OCI-LY3 (cell line): ENCODE data around the gene TRERF1.

Experiments
- H2AFZ ChIP-seq: fragments of 200-600, 300-600 bp; shearing (Covaris generic); 2 replicates; pipeline ENCODE4 v1.6.0; 2014; ENCODE audit warnings: antibody characterized with exemption, low read depth, low read length
- H3K27ac ChIP-seq: fragments of 200-600, 300-600 bp; sonication (generic); 2 replicates; pipeline ENCODE4 v1.5.1; 2014; ENCODE audit warnings: mild to moderate bottlenecking, low read length, moderate library complexity, mixed read lengths
- H3K27me3 ChIP-seq: fragments of 200-600, 300-600 bp; sonication (generic); 2 replicates; pipeline ENCODE4 v1.6.1; 2014; ENCODE audit warnings: low read depth, low read length, mixed read lengths
- H3K36me3 ChIP-seq: fragments of 200-600, 300-600 bp; sonication (generic); replicated peaks from 2 replicates; pipeline ENCODE3; 2014; ENCODE audit warnings: low read depth, low read length, mixed read lengths
- H3K4me1 ChIP-seq: fragments of 300-600, 200-600 bp; sonication (generic); 2 replicates; pipeline ENCODE4 v1.6.1; 2014; ENCODE audit warnings: low read length, mixed read lengths
- H3K4me2 ChIP-seq: fragments of 200-600, 300-600 bp; sonication (generic); 2 replicates; pipeline ENCODE4 v1.6.1; 2014; ENCODE audit warnings: low read length, mixed read lengths
- H3K4me3 ChIP-seq: fragments of 300-600, 200-600 bp; sonication (generic); 2 replicates; pipeline ENCODE4 v1.5.1; 2014; ENCODE audit warnings: antibody characterized with exemption, mild to moderate bottlenecking, low read length, moderate library complexity
- H3K79me2 ChIP-seq: fragments of 300-600, 200-600 bp; shearing (Covaris generic); 2 replicates; pipeline ENCODE4 v1.6.1; 2014; ENCODE audit warnings: mild to moderate bottlenecking, low read length, mixed read lengths
- H3K9ac ChIP-seq: fragments of 300-600, 200-600 bp; shearing (Covaris generic); 2 replicates; pipeline ENCODE4 v1.6.0; 2014; ENCODE audit warnings: mild to moderate bottlenecking, low read length, moderate library complexity
- H3K9me3 ChIP-seq: fragments of 200-600, 300-600 bp; shearing (Covaris generic); 2 replicates; pipeline ENCODE4 v1.6.1; 2014; ENCODE audit warnings: low read length, mixed read lengths; ENCODE audit not compliant: insufficient read depth
- H4K20me1 ChIP-seq: fragments of 200-600, 300-600 bp; sonication (generic); 2 replicates; pipeline ENCODE4 v1.6.1; 2016; ENCODE audit warnings: low read length, mixed read lengths; ENCODE audit not compliant: insufficient read depth
- EZH2phosphoT487 ChIP-seq: fragments of 200-600 bp; shearing (Covaris generic); IDR thresholded peaks from 2 replicates; pipeline ENCODE4 v1.6.1; 2018; ENCODE audit warnings: antibody characterized with exemption, mixed run types, low read depth
- TF ChIP-seq, protein P1 (sequence below): fragments of 200-600, 300-600 bp; sonication (generic); IDR thresholded peaks from 2 replicates; pipeline ENCODE4 v1.5.1; 2014; ENCODE audit warnings: antibody characterized with exemption, low read length, low read depth

TRERF1 gene

DNA sequence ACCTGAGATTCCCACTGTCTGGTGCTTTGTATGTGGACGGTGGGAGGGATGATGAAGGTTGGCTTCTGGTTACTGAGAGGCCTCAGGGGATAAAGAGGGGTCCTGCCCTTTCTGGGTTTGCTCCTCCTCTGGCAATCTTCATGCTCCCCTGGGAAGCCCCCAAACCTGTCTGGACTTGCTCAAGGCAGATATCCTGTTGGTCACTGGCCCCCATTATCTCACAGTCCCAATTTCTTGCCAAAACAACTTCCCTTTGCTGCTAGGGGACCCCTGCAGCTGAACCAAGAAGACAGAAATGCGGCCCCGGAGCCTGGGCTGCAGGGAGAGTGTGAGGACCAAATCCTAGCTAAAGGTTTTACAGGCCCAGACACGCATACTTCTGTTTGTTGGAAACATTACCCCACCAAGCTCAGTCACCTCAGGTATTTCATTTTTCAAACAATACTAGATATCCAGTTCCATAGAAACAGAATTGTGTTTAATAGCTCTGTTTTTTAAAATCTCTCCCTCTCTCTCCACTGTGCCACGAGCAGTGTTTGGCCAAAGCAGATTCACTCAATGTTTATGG is 170.7 kb downstream of the TRERF1 start:
- Histone ChIP-seq H3K4me2 (no peak overlapping the region), H3K79me2 (no peaks in the 10 kb centered on the region; the same call in 1 of the 2 replicates), H3K9me3 (no peaks in the 10 kb centered on the region), H3K36me3 (peaks cover 7% of the 10 kb centered on the region), H3K4me1 (peaks cover 21% of the 10 kb centered on the region), H2AFZ (no peak overlapping the region), H4K20me1 (peaks cover 7% of the 10 kb centered on the region; the same call in 1 of the 2 replicates), H3K4me3 (no peak overlapping the region), H3K9ac (no peak overlapping the region), H3K27ac (no peak overlapping the region), H3K27me3 (no peaks in the 10 kb centered on the region)
- TF ChIP-seq, protein P1, sequence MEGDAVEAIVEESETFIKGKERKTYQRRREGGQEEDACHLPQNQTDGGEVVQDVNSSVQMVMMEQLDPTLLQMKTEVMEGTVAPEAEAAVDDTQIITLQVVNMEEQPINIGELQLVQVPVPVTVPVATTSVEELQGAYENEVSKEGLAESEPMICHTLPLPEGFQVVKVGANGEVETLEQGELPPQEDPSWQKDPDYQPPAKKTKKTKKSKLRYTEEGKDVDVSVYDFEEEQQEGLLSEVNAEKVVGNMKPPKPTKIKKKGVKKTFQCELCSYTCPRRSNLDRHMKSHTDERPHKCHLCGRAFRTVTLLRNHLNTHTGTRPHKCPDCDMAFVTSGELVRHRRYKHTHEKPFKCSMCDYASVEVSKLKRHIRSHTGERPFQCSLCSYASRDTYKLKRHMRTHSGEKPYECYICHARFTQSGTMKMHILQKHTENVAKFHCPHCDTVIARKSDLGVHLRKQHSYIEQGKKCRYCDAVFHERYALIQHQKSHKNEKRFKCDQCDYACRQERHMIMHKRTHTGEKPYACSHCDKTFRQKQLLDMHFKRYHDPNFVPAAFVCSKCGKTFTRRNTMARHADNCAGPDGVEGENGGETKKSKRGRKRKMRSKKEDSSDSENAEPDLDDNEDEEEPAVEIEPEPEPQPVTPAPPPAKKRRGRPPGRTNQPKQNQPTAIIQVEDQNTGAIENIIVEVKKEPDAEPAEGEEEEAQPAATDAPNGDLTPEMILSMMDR: no peak
- no peak for TF ChIP-seq EZH2phosphoT487

DNA sequence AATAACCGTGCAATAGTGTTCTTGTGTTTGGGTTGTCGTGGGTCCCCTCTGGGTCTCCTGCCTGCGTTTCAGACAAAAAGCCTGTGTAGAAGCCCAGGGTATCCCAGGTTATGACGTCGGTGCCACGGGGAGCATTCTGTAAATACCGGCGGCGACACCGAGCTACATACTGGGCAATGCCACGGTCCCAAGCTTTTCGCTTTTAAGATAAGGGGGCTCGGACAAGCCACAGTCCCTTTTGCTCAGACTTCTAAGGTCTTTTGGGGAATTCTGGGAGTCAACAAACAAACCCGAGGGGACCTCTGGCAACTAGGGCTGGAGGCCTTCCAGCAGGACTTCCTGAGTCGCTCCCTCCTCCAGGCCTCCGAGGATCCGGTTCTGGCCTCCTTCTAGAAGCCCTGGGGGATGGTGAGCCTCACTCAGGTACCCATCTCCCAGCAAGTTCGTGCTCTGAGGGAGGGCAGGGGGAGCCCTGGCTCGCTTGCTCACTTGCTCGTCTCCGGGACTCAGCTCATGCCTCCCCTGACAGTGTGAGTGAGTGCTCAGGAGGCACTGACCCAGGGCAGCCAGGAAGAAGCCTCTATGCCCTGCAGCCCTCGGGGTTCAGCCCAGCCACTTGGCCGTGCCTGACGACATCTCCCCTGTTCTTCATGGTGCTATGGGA is 171.6 kb downstream of the TRERF1 start:
- Histone ChIP-seq H3K4me3 (0 out of 2 replicates have a peak overlapping the region, but pooled peaks have one; percentile 17), H2AFZ (no peak overlapping the region), H3K79me2 (no peaks in the 10 kb centered on the region; the same call in 1 of the 2 replicates), H3K9me3 (no peaks in the 10 kb centered on the region), H3K27me3 (no peaks in the 10 kb centered on the region), H3K36me3 (peaks cover 7% of the 10 kb centered on the region), H3K4me2 (peak overlapping the region; percentile 66), H4K20me1 (peaks cover 7% of the 10 kb centered on the region; the same call in 1 of the 2 replicates), H3K9ac (no peak overlapping the region), H3K4me1 (peaks cover 21% of the 10 kb centered on the region), H3K27ac (no peak overlapping the region)
- TF ChIP-seq, protein P1: no peak
- no peak for TF ChIP-seq EZH2phosphoT487

DNA sequence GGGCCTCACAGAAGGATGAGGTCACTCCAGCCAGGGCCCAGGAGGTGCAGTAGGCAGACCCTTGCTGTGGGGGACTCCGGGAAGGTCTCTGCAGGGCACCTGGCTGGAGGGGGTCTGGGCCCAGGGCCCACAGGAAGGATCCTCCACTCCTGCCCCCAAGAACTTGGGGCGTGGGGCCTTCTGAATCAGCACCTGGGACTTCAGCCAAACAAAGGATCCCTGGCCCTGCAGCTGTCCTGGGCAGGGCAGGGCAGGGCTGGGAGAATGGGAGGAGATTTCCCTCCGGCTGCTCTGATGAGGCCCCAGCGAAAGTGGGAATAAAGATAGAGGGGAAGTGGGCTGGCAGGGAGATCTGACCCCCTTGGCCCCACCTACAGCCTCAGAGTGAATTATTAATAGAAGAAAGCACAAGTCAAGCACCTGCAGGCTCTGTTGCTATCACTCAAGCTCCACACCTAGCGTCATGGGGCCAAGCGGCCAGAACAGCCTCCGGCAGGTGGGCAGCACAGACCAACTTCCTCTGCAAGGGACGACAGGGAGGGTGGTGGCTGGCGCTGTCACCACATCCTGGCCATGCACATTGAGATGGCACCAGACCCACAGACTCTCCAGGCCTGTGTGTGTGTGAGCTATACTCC is 172.5 kb downstream of the TRERF1 start:
- Histone ChIP-seq H4K20me1 (peaks cover 3% of the 10 kb centered on the region; the same call in 1 of the 2 replicates), H3K4me3 (peak overlapping the region; percentile 17; the same call in 1 of the 2 replicates), H3K36me3 (peaks cover 3% of the 10 kb centered on the region), H2AFZ (no peak overlapping the region), H3K9ac (no peak overlapping the region), H3K27ac (no peak overlapping the region), H3K9me3 (no peaks in the 10 kb centered on the region), H3K79me2 (no peaks in the 10 kb centered on the region; the same call in 1 of the 2 replicates), H3K4me1 (peaks cover 21% of the 10 kb centered on the region), H3K4me2 (peak overlapping the region; percentile 66), H3K27me3 (no peaks in the 10 kb centered on the region)
- TF ChIP-seq EZH2phosphoT487: no peak
- TF ChIP-seq, protein P1: no peak
